ENCODE data around the gene MCM6.
"Not testable (repeated sequence)": the region's sequence is repeated elsewhere in the genome, so short reads cannot be mapped to it uniquely, and the experiment has no call there.

The MCM6 gene

DNA sequence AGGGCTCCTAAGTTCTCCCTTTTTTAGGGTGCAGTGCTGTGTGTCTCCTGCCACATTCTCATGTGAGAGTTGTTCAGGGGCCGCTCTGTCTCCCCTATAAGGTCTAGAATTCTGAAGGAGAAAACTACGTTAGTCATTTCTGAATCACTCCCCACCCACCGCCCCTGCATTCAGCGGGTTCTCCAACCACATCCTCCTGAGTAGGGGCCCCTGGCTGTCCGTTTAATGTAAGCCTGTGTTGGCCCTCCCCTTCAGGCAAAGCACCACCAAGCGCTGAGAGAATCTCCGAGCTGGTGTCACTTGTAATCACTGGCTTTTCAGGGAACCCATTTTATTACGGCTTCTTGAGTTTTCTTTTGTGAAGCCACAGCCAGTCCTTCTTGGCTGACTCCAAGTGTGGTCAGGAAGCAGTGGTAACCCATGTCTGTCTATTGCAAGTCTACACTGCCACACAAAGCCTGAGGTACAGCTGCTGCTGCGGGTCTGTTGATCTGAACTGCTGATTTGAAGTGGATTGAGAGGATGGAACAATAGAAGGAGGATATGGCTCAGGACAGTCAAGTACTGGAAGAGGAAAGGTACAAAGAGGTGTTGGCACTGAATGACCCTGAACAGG lies 56.1 kb downstream of the MCM6 start:
- DNase-seq, result peak; percentile 87
- H3K4me1 Mint-ChIP-seq, result peaks cover 61% of the 10 kb centered on the region
- no peaks in the 10 kb centered on the region for H3K27me3 Mint-ChIP-seq
- peak; percentile 96 for ATAC-seq
- peak overlapping the region; percentile 86 for H3K27ac Mint-ChIP-seq
- peaks cover 13% of the 10 kb centered on the region for H3K36me3 Mint-ChIP-seq (ENCODE audit: low read depth)
- H3K4me3 Mint-ChIP-seq, result peak overlapping the region; percentile 78
- peaks cover 3% of the 10 kb centered on the region for H3K9me3 Mint-ChIP-seq

DNA sequence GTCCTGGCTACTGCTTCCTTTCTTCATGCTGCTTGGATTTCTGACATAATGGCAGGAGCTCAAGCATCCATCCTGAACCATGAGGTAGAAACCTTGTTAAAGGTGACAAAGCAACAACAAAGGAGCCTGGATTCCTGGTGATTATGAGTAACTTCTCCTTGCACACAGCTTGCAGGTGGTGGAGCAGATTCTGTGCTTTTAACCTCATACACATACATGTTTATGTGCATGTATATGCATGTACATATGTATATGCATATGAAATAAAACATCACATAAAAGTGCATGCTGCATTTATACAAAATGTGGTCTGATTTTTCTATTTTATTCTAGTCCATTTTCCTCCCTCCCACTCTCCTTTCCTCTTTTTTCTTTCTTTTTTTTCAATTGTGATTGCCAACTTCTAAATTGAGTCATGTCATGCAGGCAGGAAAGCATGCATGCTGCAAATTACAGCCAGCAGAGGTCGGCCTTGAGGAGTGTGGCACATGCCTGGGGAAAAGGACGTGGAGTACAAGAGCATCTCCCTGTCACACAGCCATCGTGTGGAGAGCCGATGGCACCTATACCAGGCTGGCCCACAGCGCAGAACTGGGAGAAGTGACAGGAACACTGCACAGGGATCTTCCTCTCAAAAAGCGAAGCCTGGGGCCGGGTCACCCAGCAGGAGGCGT lies 57.2 kb downstream of the MCM6 start:
- Mint-ChIP-seq H3K27me3 (no peaks in the 10 kb centered on the region), H3K27ac (peak overlapping the region; percentile 86), H3K36me3 (ENCODE audit: low read depth) (peaks cover 13% of the 10 kb centered on the region), H3K4me1 (peaks cover 66% of the 10 kb centered on the region), H3K4me3 (peak overlapping the region; percentile 78), H3K9me3 (peaks cover 3% of the 10 kb centered on the region)
- DNase-seq (peak; percentile 61), ATAC-seq (no peak)

DNA sequence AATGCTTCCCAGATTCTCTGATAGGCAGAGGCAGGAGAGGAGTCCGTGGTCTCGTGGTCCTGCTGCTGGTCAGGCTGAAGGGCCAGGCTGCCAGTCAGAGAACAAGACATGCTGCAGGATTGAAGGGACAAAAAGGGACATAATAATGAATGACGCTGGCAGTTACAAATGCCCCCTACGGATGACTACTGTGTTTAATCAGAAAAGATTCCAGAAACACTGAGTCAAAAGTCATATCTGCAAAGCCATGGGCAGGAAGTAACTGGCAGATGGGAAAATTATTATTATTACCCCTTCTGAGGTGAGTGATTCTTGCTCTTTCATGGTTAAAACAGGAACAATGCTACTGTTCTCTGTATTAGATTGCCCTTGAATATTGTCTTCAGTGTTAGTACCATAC lies 58.3 kb downstream of the MCM6 start:
- Mint-ChIP-seq H3K9me3 (peaks cover 3% of the 10 kb centered on the region), H3K4me1 (peaks cover 67% of the 10 kb centered on the region), H3K27me3 (no peaks in the 10 kb centered on the region), H3K27ac (no peak overlapping the region), H3K36me3 (ENCODE audit: low read depth) (peaks cover 10% of the 10 kb centered on the region), H3K4me3 (no peak overlapping the region)
- ATAC-seq, result no peak
- DNase-seq, result no peak

DNA sequence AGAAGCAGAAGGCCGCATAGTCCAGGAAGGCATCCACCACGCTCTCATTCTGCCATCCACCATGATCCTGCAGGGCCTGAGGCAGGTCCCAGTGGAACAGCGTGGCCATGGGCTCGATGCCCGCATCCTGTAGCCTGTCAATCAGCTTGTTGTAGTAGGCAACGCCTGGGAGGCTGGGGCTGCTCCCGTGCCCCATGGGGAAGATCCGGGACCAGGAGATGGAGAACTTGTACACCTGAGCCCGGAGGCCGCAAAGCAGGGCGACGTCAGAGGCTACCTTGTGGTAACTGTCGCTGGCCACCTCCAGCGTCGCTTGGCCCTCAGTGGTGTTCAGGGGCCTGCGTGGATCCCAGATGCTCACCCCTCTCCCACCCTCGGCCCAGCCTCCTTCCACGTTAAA lies 58.8 kb downstream of the MCM6 start:
- Mint-ChIP-seq H3K27me3 (no peaks in the 10 kb centered on the region), H3K36me3 (ENCODE audit: low read depth) (peaks cover 5% of the 10 kb centered on the region), H3K4me1 (peaks cover 67% of the 10 kb centered on the region), H3K27ac (no peak overlapping the region), H3K9me3 (peaks cover 3% of the 10 kb centered on the region), H3K4me3 (no peak overlapping the region)
- no peak for ATAC-seq
- no peak for DNase-seq

DNA sequence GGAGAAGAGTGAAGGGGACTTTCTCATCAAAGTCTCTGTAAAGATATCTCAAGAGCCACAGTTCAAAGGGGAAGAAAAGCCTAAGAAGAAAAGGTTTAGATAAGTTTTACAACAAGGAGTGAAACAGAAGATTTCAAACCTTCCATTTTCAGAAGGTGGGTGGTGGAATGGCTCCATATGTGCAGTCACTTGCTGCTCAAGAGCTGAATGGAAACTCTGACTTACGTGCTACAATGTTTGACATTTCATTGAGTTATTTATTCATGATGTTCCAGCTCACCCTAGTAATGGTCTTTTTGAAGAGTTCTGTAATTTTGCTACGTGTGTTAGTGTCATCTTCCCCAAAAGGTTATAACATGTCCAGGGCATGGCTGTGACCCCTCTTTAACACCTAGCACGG lies 61.0 kb downstream of the MCM6 start:
- H3K27ac Mint-ChIP-seq, result peak overlapping the region; percentile 93
- peak; percentile 53 for ATAC-seq

DNA sequence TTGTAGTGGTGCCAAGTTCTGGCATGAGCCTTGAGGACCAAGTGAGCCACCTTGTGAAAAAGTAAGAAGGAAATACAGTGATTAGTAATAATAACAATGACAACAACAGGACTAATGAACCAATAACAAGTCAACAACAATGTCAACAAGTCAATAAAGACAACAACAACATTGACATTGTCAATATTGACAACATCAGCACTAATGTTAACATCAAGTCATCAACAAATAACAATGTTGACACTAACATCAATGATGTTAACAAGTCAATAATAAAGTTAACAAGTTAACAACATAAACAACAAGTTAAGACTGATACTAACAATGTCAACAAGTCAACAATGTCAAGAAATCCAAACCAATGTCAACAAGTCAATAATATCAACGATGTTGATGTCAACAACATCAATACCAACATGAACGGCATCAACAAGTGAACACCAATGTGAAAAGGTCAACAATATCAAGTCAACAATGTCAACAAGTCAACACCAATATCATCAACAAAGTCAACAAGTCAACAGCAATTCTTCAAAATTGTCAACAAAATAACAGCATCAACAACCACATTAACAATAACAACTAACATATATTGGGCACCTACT lies 63.2 kb downstream of the MCM6 start:
- ATAC-seq (no peak), DNase-seq (no peak)
- no peaks in the 10 kb centered on the region for H3K36me3 Mint-ChIP-seq (ENCODE audit: low read depth)
- H3K9me3 Mint-ChIP-seq, result peaks cover 7% of the 10 kb centered on the region
- no peaks in the 10 kb centered on the region for H3K27me3 Mint-ChIP-seq
- no peak overlapping the region for H3K4me3 Mint-ChIP-seq
- peaks cover 26% of the 10 kb centered on the region for H3K4me1 Mint-ChIP-seq
- no peak overlapping the region for H3K27ac Mint-ChIP-seq

More for the DNA sequence above, 61.0 kb downstream of the MCM6 start:
- Mint-ChIP-seq H3K4me3 (peak overlapping the region; percentile 43), H3K36me3 (ENCODE audit: low read depth) (no peaks in the 10 kb centered on the region), H3K4me1 (peaks cover 47% of the 10 kb centered on the region), H3K27me3 (no peaks in the 10 kb centered on the region), H3K9me3 (peaks cover 7% of the 10 kb centered on the region)
- no peak for DNase-seq

DNA sequence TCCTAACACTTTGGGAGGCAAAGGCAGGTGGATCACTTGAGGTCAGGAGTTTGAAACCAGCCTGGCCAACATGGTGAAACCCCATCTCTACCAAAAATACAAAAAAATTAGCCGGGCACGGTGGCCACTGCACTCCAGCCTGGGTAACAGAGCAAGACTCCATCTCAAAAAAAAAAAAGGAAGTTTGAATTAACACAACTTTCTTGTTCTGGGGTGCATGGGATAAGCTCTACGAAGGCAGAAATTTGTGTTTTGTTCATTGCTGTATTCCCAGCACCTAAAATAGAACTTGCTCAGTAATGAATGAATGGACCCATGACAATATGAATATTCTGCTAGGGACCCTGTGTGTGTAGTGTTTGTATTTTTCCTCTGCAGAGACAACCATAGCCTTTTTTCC lies 68.4 kb downstream of the MCM6 start:
- not testable (repeated sequence) for H3K27ac Mint-ChIP-seq; DNase-seq; H3K4me3 Mint-ChIP-seq; H3K27me3 Mint-ChIP-seq; ATAC-seq; H3K9me3 Mint-ChIP-seq; H3K36me3 Mint-ChIP-seq (ENCODE audit: low read depth); H3K4me1 Mint-ChIP-seq

DNA sequence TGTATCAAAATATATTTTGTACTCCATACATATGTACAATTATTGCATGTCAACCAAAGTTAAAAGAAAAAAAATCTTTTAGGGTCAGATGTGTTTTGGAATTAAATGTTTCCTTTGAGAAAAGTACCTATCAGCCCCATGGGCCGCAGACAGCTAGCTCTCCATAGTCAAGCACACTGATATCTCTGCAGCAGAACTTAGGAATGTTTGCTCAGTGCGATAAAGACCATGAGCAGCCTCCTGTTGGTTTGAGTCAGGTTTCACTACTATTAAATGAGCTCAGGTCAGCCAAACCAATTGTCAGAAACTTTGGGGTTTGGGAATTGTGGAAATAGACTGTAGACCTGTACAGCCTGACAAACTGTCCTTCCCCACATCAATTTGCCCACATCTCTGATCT lies 73.0 kb downstream of the MCM6 start:
- peaks cover 3% of the 10 kb centered on the region for H3K4me1 Mint-ChIP-seq
- no peak overlapping the region for H3K27ac Mint-ChIP-seq
- H3K36me3 Mint-ChIP-seq (ENCODE audit: low read depth), result peaks cover 16% of the 10 kb centered on the region
- peaks cover 21% of the 10 kb centered on the region for H3K9me3 Mint-ChIP-seq
- H3K4me3 Mint-ChIP-seq, result no peak overlapping the region
- no peak for DNase-seq
- no peaks in the 10 kb centered on the region for H3K27me3 Mint-ChIP-seq
- no peak for ATAC-seq

DNA sequence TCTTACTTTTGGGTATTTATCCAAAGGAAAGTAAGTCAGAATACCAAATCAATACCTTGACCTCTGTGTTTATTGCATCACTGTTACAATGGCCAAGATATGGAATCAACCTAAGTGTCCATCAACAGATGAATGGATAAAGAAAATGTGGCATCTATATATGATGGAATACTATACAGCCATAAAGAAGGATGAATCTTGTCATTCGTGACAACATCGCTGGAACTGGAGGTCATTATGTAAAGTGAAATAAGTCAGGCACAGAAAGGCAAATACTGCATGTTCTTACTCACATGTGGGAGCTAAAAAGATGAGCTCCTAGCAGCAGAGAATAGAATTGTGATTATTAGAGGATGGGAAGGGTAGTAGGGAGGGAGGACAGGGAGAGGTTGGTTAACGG lies 73.9 kb downstream of the MCM6 start:
- no peak for DNase-seq
- no peak overlapping the region for H3K4me3 Mint-ChIP-seq
- H3K27me3 Mint-ChIP-seq, result no peaks in the 10 kb centered on the region
- no peak for ATAC-seq
- H3K9me3 Mint-ChIP-seq, result peaks cover 21% of the 10 kb centered on the region
- peaks cover 5% of the 10 kb centered on the region for H3K4me1 Mint-ChIP-seq
- peaks cover 16% of the 10 kb centered on the region for H3K36me3 Mint-ChIP-seq (ENCODE audit: low read depth)
- H3K27ac Mint-ChIP-seq, result no peak overlapping the region

DNA sequence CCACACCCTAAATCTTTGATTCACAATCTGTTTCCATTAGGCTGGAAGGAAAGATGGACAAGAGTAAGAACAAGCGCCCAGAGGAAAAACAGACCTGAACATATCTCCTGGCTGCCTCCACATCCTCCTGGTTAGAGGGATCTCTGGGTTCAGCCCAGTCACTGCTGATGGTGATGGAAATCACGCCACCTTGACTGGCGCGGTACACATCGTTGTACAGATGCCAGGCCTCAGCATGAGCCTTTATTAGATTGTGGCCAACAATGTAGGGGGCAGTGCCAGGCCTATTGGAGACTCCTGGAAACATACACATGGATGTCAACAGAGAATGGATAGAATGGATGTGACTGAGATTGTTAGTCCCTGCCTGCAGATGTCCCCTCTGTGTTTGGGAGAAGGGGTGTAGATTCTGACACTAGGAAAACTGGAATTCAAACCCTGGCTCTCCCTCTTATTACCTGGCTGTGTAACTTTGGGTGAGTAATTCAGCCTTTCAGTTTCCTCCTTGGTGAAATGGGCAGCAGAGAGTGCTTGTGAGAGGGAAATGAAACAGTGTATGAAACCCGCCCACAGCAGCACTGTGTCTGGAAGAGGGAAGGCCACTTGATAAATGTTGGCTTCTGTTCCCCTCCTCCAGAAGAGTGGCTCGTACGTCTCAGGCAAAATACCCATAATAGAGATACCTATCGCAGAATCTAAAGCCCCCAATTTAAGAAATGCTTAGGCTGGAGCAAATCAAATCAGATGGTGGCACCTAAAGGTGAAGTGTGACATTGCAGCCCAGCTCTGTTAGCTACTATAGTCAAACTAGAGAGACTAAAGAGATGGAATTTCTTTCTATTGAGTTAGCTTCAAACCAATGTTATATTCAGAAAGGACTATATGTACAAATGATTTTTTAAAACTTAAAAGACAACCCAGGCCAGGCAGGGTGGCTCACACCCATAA lies 75.5 kb downstream of the MCM6 start:
- Mint-ChIP-seq H3K36me3 (ENCODE audit: low read depth) (peaks cover 16% of the 10 kb centered on the region), H3K4me3 (no peak overlapping the region), H3K27ac (no peak overlapping the region), H3K4me1 (peaks cover 6% of the 10 kb centered on the region), H3K9me3 (peaks cover 21% of the 10 kb centered on the region), H3K27me3 (no peaks in the 10 kb centered on the region)
- ATAC-seq, result no peak
- no peak for DNase-seq

DNA sequence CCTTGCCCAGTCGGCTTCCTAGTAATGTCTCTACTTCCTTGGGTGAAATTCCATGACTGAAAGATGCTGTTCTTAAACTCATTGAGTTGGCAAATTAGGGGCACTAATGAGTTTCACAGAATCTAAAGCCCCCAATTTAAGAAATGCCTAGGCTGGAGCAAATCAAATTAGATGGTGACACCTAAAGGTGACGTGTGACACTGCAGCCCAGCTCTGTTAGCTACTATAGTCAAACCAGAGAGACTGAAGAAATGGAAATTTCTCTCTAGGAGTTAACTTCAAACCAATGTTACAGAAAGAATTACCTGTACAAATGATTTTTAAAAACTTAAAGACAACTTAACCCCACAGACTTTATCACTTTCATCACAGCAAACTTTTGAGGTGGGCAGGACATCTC lies 76.5 kb downstream of the MCM6 start:
- DNase-seq, result no peak
- Mint-ChIP-seq H3K27me3 (no peaks in the 10 kb centered on the region), H3K36me3 (ENCODE audit: low read depth) (peaks cover 16% of the 10 kb centered on the region), H3K9me3 (peaks cover 21% of the 10 kb centered on the region), H3K4me1 (peaks cover 12% of the 10 kb centered on the region), H3K4me3 (no peak overlapping the region), H3K27ac (no peak overlapping the region)
- ATAC-seq, result no peak

DNA sequence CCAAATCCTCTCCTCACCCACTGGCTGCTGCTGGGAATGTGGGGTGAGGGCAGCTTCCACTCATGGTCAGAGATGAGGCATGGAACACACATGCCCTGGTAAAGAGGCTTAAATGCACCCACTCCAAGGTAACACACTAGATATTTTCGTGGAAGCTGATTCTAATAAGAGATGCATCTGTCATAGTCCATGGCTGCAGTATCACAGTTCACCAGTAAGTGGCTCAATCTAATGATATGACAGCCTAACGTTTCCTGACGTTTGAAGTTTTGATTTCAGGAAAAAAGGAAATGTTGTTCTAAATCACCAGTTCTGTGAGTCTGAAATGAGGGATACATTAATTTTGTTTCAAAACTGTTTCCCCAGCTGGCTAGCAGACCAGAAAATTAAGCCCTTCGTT lies 77.5 kb downstream of the MCM6 start:
- Mint-ChIP-seq H3K9me3 (peaks cover 21% of the 10 kb centered on the region), H3K36me3 (ENCODE audit: low read depth) (peaks cover 16% of the 10 kb centered on the region), H3K4me3 (no peak overlapping the region), H3K27ac (no peak overlapping the region), H3K27me3 (no peaks in the 10 kb centered on the region), H3K4me1 (peaks cover 15% of the 10 kb centered on the region)
- DNase-seq (no peak), ATAC-seq (no peak)

DNA sequence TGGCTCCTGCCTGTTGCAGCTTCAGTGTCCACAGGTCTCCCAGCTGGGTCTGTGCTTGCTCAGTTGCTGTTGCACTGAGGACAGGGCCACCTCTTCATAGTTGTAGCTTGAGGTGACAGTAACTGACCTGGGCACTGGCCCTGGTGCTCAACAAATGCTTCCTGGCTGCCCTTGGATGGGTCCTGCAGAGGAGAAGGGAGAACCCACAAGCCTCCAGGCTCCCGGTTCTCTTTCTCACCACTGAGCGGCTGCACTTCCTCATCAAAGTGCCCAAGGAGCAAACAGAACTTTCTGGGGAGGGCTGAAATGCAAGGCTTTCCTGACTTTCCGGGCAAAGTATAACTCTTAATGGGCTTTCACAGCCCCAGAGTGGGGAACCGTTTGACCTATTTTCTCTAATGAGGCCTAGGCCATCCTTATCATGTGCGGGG lies 78.0 kb downstream of the MCM6 start:
- no peaks in the 10 kb centered on the region for H3K27me3 Mint-ChIP-seq
- peaks cover 21% of the 10 kb centered on the region for H3K9me3 Mint-ChIP-seq
- H3K4me3 Mint-ChIP-seq, result no peak overlapping the region
- no peak for DNase-seq
- no peak overlapping the region for H3K27ac Mint-ChIP-seq
- peaks cover 16% of the 10 kb centered on the region for H3K36me3 Mint-ChIP-seq (ENCODE audit: low read depth)
- ATAC-seq, result no peak
- H3K4me1 Mint-ChIP-seq, result peaks cover 18% of the 10 kb centered on the region

DNA sequence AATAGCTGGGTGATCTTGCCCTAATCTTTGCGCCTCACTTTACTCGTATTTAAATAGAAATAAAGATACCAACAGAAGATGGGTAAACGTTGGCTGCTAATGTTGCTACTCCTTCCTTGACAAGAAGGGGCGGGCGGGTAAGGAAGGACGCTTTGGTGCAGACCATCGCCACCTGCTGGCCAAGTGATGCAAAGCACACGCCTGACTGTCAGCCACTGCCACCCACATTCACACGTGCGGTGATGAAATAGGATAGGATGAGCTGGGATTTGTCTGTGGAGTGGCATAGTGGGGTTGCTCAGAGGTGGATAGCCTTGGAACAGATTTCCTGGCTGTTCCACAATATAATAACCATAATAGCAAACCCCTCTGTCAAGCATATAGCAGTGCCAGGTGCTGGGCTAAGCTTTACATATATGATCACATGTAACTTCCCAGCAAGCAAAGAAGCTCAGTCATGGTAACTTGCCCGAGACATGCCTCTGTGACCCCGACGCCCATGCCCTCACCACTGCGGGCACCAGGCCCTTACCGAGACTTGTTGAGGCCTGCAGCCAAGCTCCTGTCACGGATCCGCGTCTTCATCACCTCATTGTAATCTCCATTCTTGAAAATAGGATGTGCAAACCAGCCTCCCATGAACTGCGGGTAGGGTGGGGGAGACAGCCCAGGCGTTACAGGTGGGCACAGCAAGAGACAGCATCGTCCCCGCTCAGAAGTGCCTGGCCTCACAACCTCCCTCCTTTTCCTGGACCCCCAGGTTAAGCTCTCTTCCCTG lies 78.6 kb downstream of the MCM6 start:
- Mint-ChIP-seq H3K36me3 (ENCODE audit: low read depth) (peaks cover 16% of the 10 kb centered on the region), H3K9me3 (peaks cover 21% of the 10 kb centered on the region), H3K27me3 (no peaks in the 10 kb centered on the region), H3K4me3 (no peak overlapping the region), H3K27ac (no peak overlapping the region), H3K4me1 (peaks cover 23% of the 10 kb centered on the region)
- ATAC-seq (peak; percentile 55), DNase-seq (peak; percentile 84)

All from activated naive CD8-positive, alpha-beta T cell treated with anti-CD3 and anti-CD28 coated beads, Interleukin-2, amount 50 U/mL, for 24 hours (primary cell).